HG03457 (cell line): ENCODE data around the gene RTBDN.

Source experiments
- ATAC-seq: cut with Tn5 transposase; IDR thresholded peaks from one replicate; pipeline ENCODE4 v1.9.1; 2021; ENCODE audit warnings: moderate number of reproducible peaks; ENCODE audit not compliant: unreplicated experiment

RTBDN gene

GRCh38 chr19:12793290-12794195 lies 40.8 kb downstream of the RTBDN start:
- ATAC-seq = peak; percentile 24

- ATAC-seq = no peak
Measured at GRCh38 chr19:12792853-12793289, 41.5 kb downstream of the RTBDN start.

GRCh38 chr19:12792051-12792852 lies 42.1 kb downstream of the RTBDN start:
- no peak for ATAC-seq

GRCh38 chr19:12791345-12792050 lies 42.9 kb downstream of the RTBDN start, which contains the start of gene JUNB:
JUNB (plus strand) TSS chr19:12791486; CDS start chr19:12791772, 286 bp downstream.
- ATAC-seq = peak; percentile 22

GRCh38 chr19:12790628-12791344 lies 43.6 kb downstream of the RTBDN start:
- no peak for ATAC-seq

- ATAC-seq = peak; percentile 27
Measured at GRCh38 chr19:12789904-12790619, 44.3 kb downstream of the RTBDN start.

GRCh38 chr19:12789098-12789903 lies 45.1 kb downstream of the RTBDN start:
- no peak for ATAC-seq

- ATAC-seq = no peak
Measured at GRCh38 chr19:12788682-12789097, 45.7 kb downstream of the RTBDN start.

- ATAC-seq = no peak
Measured at GRCh38 chr19:12788042-12788681, 46.2 kb downstream of the RTBDN start.

GRCh38 chr19:12787458-12787857 lies 46.9 kb downstream of the RTBDN start:
- no peak for ATAC-seq

- no peak for ATAC-seq
Measured at GRCh38 chr19:12786952-12787351, 47.4 kb downstream of the RTBDN start.

GRCh38 chr19:12786141-12786870 lies 48.1 kb downstream of the RTBDN start:
- no peak for ATAC-seq

GRCh38 chr19:12785431-12786031 lies 48.8 kb downstream of the RTBDN start:
- no peak for ATAC-seq

- ATAC-seq = no peak
Measured at GRCh38 chr19:12784871-12785430, 49.4 kb downstream of the RTBDN start.

GRCh38 chr19:12784394-12784870 lies 49.9 kb downstream of the RTBDN start:
- ATAC-seq = no peak

- ATAC-seq = no peak
Measured at GRCh38 chr19:12783849-12784393, 50.5 kb downstream of the RTBDN start.
